ENCODE measurements around the gene SORL1-AS1.

Gene SORL1-AS1

DNA sequence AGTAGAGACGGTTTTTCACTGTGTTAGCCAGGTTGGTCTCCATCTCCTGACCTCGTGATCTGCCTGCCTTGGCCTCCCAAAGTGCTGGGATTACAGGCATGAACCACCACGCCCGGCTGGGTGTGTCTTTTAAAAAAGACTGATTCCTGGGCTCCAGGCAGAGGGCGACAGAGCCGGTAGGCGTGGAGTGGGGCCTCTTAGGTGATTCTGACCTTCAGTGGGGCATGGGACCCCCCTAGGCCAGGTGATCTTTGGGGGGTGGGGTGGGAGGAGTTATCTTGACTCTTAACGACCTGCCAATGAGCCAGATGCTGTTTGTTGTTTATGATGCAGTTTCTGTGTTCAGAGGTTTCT, 12.9 kb upstream of the SORL1-AS1 start:
- no peaks in the 10 kb centered on the region for H3K9me3 Mint-ChIP-seq
- H3K4me1 Mint-ChIP-seq = peaks cover 32% of the 10 kb centered on the region
- peak overlapping the region; percentile 65 to 95 (median 93) for H3K27ac Mint-ChIP-seq
- peaks cover 23% of the 10 kb centered on the region for H3K27me3 Mint-ChIP-seq (ENCODE audit: low read depth)
- peaks cover 7% of the 10 kb centered on the region for H3K36me3 Mint-ChIP-seq (ENCODE audit: low read depth)
- no peak for TF ChIP-seq CTCF (IDR thresholded peaks at IDR 0.05; ENCODE audit: unreplicated experiment in 3 of 3)
- H3K4me3 Mint-ChIP-seq = peak overlapping the region in 1 of 3 experiments; percentile 26

DNA sequence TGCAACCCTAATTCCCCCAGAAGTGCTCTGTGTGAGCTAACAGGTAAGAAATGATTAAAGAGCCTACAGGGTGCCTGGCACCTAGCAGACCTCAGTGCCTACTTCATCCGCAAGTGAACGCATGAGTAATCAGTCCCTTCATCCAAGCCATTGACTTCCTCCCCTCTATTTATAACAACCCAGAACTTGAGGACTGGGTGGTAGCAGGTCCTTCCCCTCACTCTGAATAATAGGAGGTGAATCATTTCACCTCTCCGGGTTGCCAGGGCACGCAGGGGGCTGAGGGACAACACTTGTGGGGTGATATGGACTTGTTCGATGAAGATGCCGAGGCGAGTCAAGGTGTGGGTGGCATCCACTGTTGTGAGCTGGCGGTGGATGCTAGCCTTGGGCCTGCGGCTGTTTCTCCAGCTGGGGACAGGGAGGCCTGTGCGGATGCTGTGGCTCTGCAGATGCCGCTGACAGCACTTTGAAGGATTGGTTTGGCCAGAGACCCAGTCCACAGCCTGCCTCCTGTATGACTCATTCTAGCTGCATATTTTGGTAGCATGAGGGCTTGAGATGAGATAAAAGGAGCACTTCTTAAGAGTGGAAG, 11.7 kb upstream of the SORL1-AS1 start:
- Mint-ChIP-seq H3K36me3 (ENCODE audit: low read depth) (peaks cover under 1% of the 10 kb centered on the region), H3K27ac (peak overlapping the region in 1 of 3 experiments; percentile 44), H3K4me3 (no peak overlapping the region), H3K9me3 (no peaks in the 10 kb centered on the region), H3K4me1 (peaks cover 38% of the 10 kb centered on the region), H3K27me3 (ENCODE audit: low read depth) (peaks cover 24% of the 10 kb centered on the region)
- TF ChIP-seq CTCF (IDR thresholded peaks at IDR 0.05; ENCODE audit: unreplicated experiment in 3 of 3) = no peak

- Mint-ChIP-seq H3K4me3 (peak overlapping the region in 1 of 3 experiments; percentile 26), H3K36me3 (ENCODE audit: low read depth) (no peaks in the 10 kb centered on the region), H3K27me3 (ENCODE audit: low read depth) (peaks cover 25% of the 10 kb centered on the region), H3K9me3 (no peaks in the 10 kb centered on the region), H3K4me1 (peaks cover 39% of the 10 kb centered on the region), H3K27ac (peak overlapping the region in 2 of 3 experiments; percentile 38 to 44)
- TF ChIP-seq CTCF (IDR thresholded peaks at IDR 0.05; ENCODE audit: unreplicated experiment in 3 of 3) = no peak
These were observed 11.0 kb upstream of the SORL1-AS1 start for GRCh38 chr11:121463689-121464335.

- peaks cover 30% of the 10 kb centered on the region for H3K27me3 Mint-ChIP-seq (ENCODE audit: low read depth)
- H3K27ac Mint-ChIP-seq = peak overlapping the region in 2 of 3 experiments; percentile 7 to 22
- H3K4me3 Mint-ChIP-seq = no peak overlapping the region
- no peaks in the 10 kb centered on the region for H3K36me3 Mint-ChIP-seq (ENCODE audit: low read depth)
- H3K9me3 Mint-ChIP-seq = no peaks in the 10 kb centered on the region
- H3K4me1 Mint-ChIP-seq = peaks cover 28% of the 10 kb centered on the region
- TF ChIP-seq CTCF (IDR thresholded peaks at IDR 0.05; ENCODE audit: unreplicated experiment in 3 of 3) = no peak
These were observed 9.1 kb upstream of the SORL1-AS1 start for GRCh38 chr11:121461843-121462242.

GRCh38 chr11:121460941-121461514, 8.3 kb upstream of the SORL1-AS1 start:
- peak overlapping the region in 1 of 3 experiments; percentile 3 for H3K27ac Mint-ChIP-seq
- no peaks in the 10 kb centered on the region for H3K9me3 Mint-ChIP-seq
- peaks cover 28% of the 10 kb centered on the region for H3K27me3 Mint-ChIP-seq (ENCODE audit: low read depth)
- no peak for TF ChIP-seq CTCF (IDR thresholded peaks at IDR 0.05; ENCODE audit: unreplicated experiment in 3 of 3)
- H3K4me1 Mint-ChIP-seq = peaks cover 22% of the 10 kb centered on the region
- no peak overlapping the region for H3K4me3 Mint-ChIP-seq
- H3K36me3 Mint-ChIP-seq (ENCODE audit: low read depth) = no peaks in the 10 kb centered on the region

Data from nephron (organoid).